ENCODE results near the gene PLEKHO1.

The PLEKHO1 gene

GRCh38 chr1:150164779-150165178, 15.1 kb downstream of the PLEKHO1 start:
- Histone ChIP-seq H3K27me3 (ENCODE audit: control insufficient read depth, insufficient read depth, low read length) (no peaks in the 10 kb centered on the region), H3K9ac (ENCODE audit: low read length) (no peak overlapping the region), H3K4me3 (ENCODE audit: low read length) (no peak overlapping the region), H3K27ac (ENCODE audit: low read depth, low read length) (peak overlapping the region; percentile 96), H3K4me1 (ENCODE audit: control insufficient read depth, insufficient read depth, low read length) (peaks cover 40% of the 10 kb centered on the region), H3K36me3 (ENCODE audit: control insufficient read depth, insufficient read depth, low read length) (peaks cover 1% of the 10 kb centered on the region)

GRCh38 chr1:150165622-150166612, 16.2 kb downstream of the PLEKHO1 start:
- H3K4me1 ChIP-seq (ENCODE audit: control insufficient read depth, insufficient read depth, low read length): peaks cover 34% of the 10 kb centered on the region
- no peaks in the 10 kb centered on the region for H3K27me3 ChIP-seq (ENCODE audit: control insufficient read depth, insufficient read depth, low read length)
- H3K9ac ChIP-seq (ENCODE audit: low read length): no peak overlapping the region
- H3K36me3 ChIP-seq (ENCODE audit: control insufficient read depth, insufficient read depth, low read length): no peaks in the 10 kb centered on the region
- no peak overlapping the region for H3K4me3 ChIP-seq (ENCODE audit: low read length)
- no peak overlapping the region for H3K27ac ChIP-seq (ENCODE audit: low read depth, low read length)

- Histone ChIP-seq H3K27ac (ENCODE audit: low read depth, low read length) (no peak overlapping the region), H3K36me3 (ENCODE audit: control insufficient read depth, insufficient read depth, low read length) (no peaks in the 10 kb centered on the region), H3K9ac (ENCODE audit: low read length) (no peak overlapping the region), H3K4me1 (ENCODE audit: control insufficient read depth, insufficient read depth, low read length) (peaks cover 7% of the 10 kb centered on the region), H3K27me3 (ENCODE audit: control insufficient read depth, insufficient read depth, low read length) (no peaks in the 10 kb centered on the region), H3K4me3 (ENCODE audit: low read length) (no peak overlapping the region)
These were observed 19.4 kb downstream of the PLEKHO1 start for GRCh38 chr1:150168960-150169601.

GRCh38 chr1:150171801-150172200, 22.1 kb downstream of the PLEKHO1 start:
- Histone ChIP-seq H3K36me3 (ENCODE audit: control insufficient read depth, insufficient read depth, low read length) (no peaks in the 10 kb centered on the region), H3K27me3 (ENCODE audit: control insufficient read depth, insufficient read depth, low read length) (no peaks in the 10 kb centered on the region), H3K27ac (ENCODE audit: low read depth, low read length) (no peak overlapping the region), H3K4me3 (ENCODE audit: low read length) (no peak overlapping the region), H3K4me1 (ENCODE audit: control insufficient read depth, insufficient read depth, low read length) (no peaks in the 10 kb centered on the region), H3K9ac (ENCODE audit: low read length) (no peak overlapping the region)

- no peaks in the 10 kb centered on the region for H3K36me3 ChIP-seq (ENCODE audit: control insufficient read depth, insufficient read depth, low read length)
- H3K4me1 ChIP-seq (ENCODE audit: control insufficient read depth, insufficient read depth, low read length): no peaks in the 10 kb centered on the region
- no peak overlapping the region for H3K4me3 ChIP-seq (ENCODE audit: low read length)
- H3K27me3 ChIP-seq (ENCODE audit: control insufficient read depth, insufficient read depth, low read length): no peaks in the 10 kb centered on the region
- H3K9ac ChIP-seq (ENCODE audit: low read length): no peak overlapping the region
- H3K27ac ChIP-seq (ENCODE audit: low read depth, low read length): no peak overlapping the region
These were observed 23.4 kb downstream of the PLEKHO1 start for GRCh38 chr1:150173141-150173585.

- Histone ChIP-seq H3K27me3 (ENCODE audit: control insufficient read depth, insufficient read depth, low read length) (no peaks in the 10 kb centered on the region), H3K36me3 (ENCODE audit: control insufficient read depth, insufficient read depth, low read length) (no peaks in the 10 kb centered on the region), H3K9ac (ENCODE audit: low read length) (no peak overlapping the region), H3K4me1 (ENCODE audit: control insufficient read depth, insufficient read depth, low read length) (no peaks in the 10 kb centered on the region), H3K4me3 (ENCODE audit: low read length) (no peak overlapping the region), H3K27ac (ENCODE audit: low read depth, low read length) (no peak overlapping the region)
These were observed 26.9 kb downstream of the PLEKHO1 start for GRCh38 chr1:150176593-150176992.

GRCh38 chr1:150178548-150178947, 28.8 kb downstream of the PLEKHO1 start:
- Histone ChIP-seq H3K9ac (ENCODE audit: low read length) (no peak overlapping the region), H3K27me3 (ENCODE audit: control insufficient read depth, insufficient read depth, low read length) (no peaks in the 10 kb centered on the region), H3K36me3 (ENCODE audit: control insufficient read depth, insufficient read depth, low read length) (no peaks in the 10 kb centered on the region), H3K27ac (ENCODE audit: low read depth, low read length) (no peak overlapping the region), H3K4me3 (ENCODE audit: low read length) (no peak overlapping the region), H3K4me1 (ENCODE audit: control insufficient read depth, insufficient read depth, low read length) (no peaks in the 10 kb centered on the region)

GRCh38 chr1:150179867-150180266, 30.2 kb downstream of the PLEKHO1 start:
- H3K27ac ChIP-seq (ENCODE audit: low read depth, low read length): no peak overlapping the region
- no peaks in the 10 kb centered on the region for H3K36me3 ChIP-seq (ENCODE audit: control insufficient read depth, insufficient read depth, low read length)
- no peaks in the 10 kb centered on the region for H3K4me1 ChIP-seq (ENCODE audit: control insufficient read depth, insufficient read depth, low read length)
- no peak overlapping the region for H3K4me3 ChIP-seq (ENCODE audit: low read length)
- H3K9ac ChIP-seq (ENCODE audit: low read length): no peak overlapping the region
- H3K27me3 ChIP-seq (ENCODE audit: control insufficient read depth, insufficient read depth, low read length): no peaks in the 10 kb centered on the region

- H3K9ac ChIP-seq (ENCODE audit: low read length): no peak overlapping the region
- H3K4me1 ChIP-seq (ENCODE audit: control insufficient read depth, insufficient read depth, low read length): no peaks in the 10 kb centered on the region
- H3K4me3 ChIP-seq (ENCODE audit: low read length): no peak overlapping the region
- H3K27me3 ChIP-seq (ENCODE audit: control insufficient read depth, insufficient read depth, low read length): no peaks in the 10 kb centered on the region
- no peaks in the 10 kb centered on the region for H3K36me3 ChIP-seq (ENCODE audit: control insufficient read depth, insufficient read depth, low read length)
- H3K27ac ChIP-seq (ENCODE audit: low read depth, low read length): no peak overlapping the region
These were observed 30.8 kb downstream of the PLEKHO1 start for GRCh38 chr1:150180474-150180873.

- Histone ChIP-seq H3K27me3 (ENCODE audit: control insufficient read depth, insufficient read depth, low read length) (no peaks in the 10 kb centered on the region), H3K27ac (ENCODE audit: low read depth, low read length) (no peak overlapping the region), H3K4me1 (ENCODE audit: control insufficient read depth, insufficient read depth, low read length) (no peaks in the 10 kb centered on the region), H3K4me3 (ENCODE audit: low read length) (no peak overlapping the region), H3K36me3 (ENCODE audit: control insufficient read depth, insufficient read depth, low read length) (no peaks in the 10 kb centered on the region), H3K9ac (ENCODE audit: low read length) (no peak overlapping the region)
These were observed 32.5 kb downstream of the PLEKHO1 start for GRCh38 chr1:150182247-150182646.

- no peak overlapping the region for H3K4me3 ChIP-seq (ENCODE audit: low read length)
- H3K9ac ChIP-seq (ENCODE audit: low read length): no peak overlapping the region
- H3K4me1 ChIP-seq (ENCODE audit: control insufficient read depth, insufficient read depth, low read length): no peaks in the 10 kb centered on the region
- no peaks in the 10 kb centered on the region for H3K36me3 ChIP-seq (ENCODE audit: control insufficient read depth, insufficient read depth, low read length)
- no peak overlapping the region for H3K27ac ChIP-seq (ENCODE audit: low read depth, low read length)
- H3K27me3 ChIP-seq (ENCODE audit: control insufficient read depth, insufficient read depth, low read length): no peaks in the 10 kb centered on the region
These were observed 33.3 kb downstream of the PLEKHO1 start for GRCh38 chr1:150183061-150183460.

- no peak overlapping the region for H3K4me3 ChIP-seq (ENCODE audit: low read length)
- no peaks in the 10 kb centered on the region for H3K4me1 ChIP-seq (ENCODE audit: control insufficient read depth, insufficient read depth, low read length)
- no peak overlapping the region for H3K9ac ChIP-seq (ENCODE audit: low read length)
- no peaks in the 10 kb centered on the region for H3K36me3 ChIP-seq (ENCODE audit: control insufficient read depth, insufficient read depth, low read length)
- no peak overlapping the region for H3K27ac ChIP-seq (ENCODE audit: low read depth, low read length)
- H3K27me3 ChIP-seq (ENCODE audit: control insufficient read depth, insufficient read depth, low read length): no peaks in the 10 kb centered on the region
These were observed 35.8 kb downstream of the PLEKHO1 start for GRCh38 chr1:150185481-150185880.
